Fibroblast of skin of scalp (primary cell): ENCODE data around the gene CNDP1.

Experiments
- DNase-seq: peaks from one replicate; pipeline ENCODE4 v3.0.0-alpha.2; 2013

Gene CNDP1

GRCh38 chr18:74587441-74587840 is 53.1 kb downstream of the CNDP1 start:
- DNase-seq: no peak

GRCh38 chr18:74589021-74589420 is 54.7 kb downstream of the CNDP1 start:
- no peak for DNase-seq

GRCh38 chr18:74589811-74590210 is 55.5 kb downstream of the CNDP1 start:
- no peak for DNase-seq

- no peak for DNase-seq
These were observed 56.4 kb downstream of the CNDP1 start for GRCh38 chr18:74590671-74591070.

- no peak for DNase-seq
These were observed 61.1 kb downstream of the CNDP1 start for GRCh38 chr18:74595431-74595830.

- DNase-seq: peak; percentile 75
These were observed 62.8 kb downstream of the CNDP1 start for GRCh38 chr18:74597034-74597661.

GRCh38 chr18:74597662-74598349 is 63.5 kb downstream of the CNDP1 start, which contains the start of gene ZNF407:
TSS of gene ZNF407 (plus strand) at chr18:74597870. CDS start at chr18:74631020, 33,150 bp downstream.
- DNase-seq: peak; percentile 93

- DNase-seq: peak; percentile 46
These were observed 64.2 kb downstream of the CNDP1 start for GRCh38 chr18:74598350-74599001.

GRCh38 chr18:74604361-74604760 is 70.1 kb downstream of the CNDP1 start:
- DNase-seq: no peak

- DNase-seq: peak; percentile 77
These were observed 70.5 kb downstream of the CNDP1 start for GRCh38 chr18:74604774-74605173.

GRCh38 chr18:74608681-74609080 is 74.4 kb downstream of the CNDP1 start:
- peak; percentile 18 for DNase-seq

- DNase-seq: peak; percentile 24
These were observed 75.2 kb downstream of the CNDP1 start for GRCh38 chr18:74609535-74609934.

GRCh38 chr18:74610051-74610615 is 75.8 kb downstream of the CNDP1 start:
- DNase-seq: no peak

GRCh38 chr18:74610860-74611259 is 76.6 kb downstream of the CNDP1 start:
- DNase-seq: no peak

- no peak for DNase-seq
These were observed 77.5 kb downstream of the CNDP1 start for GRCh38 chr18:74611765-74612164.

- no peak for DNase-seq
These were observed 79.1 kb downstream of the CNDP1 start for GRCh38 chr18:74613381-74613780.

GRCh38 chr18:74616494-74616893 is 82.2 kb downstream of the CNDP1 start:
- DNase-seq: no peak

GRCh38 chr18:74617486-74617885 is 83.2 kb downstream of the CNDP1 start:
- DNase-seq: no peak

GRCh38 chr18:74622072-74622471 is 87.8 kb downstream of the CNDP1 start:
- peak; percentile 5 for DNase-seq

GRCh38 chr18:74623047-74623816 is 88.9 kb downstream of the CNDP1 start:
- DNase-seq: peak; percentile 28

GRCh38 chr18:74624466-74624865 is 90.2 kb downstream of the CNDP1 start:
- DNase-seq: no peak

- peak; percentile 47 for DNase-seq
These were observed 90.9 kb downstream of the CNDP1 start for GRCh38 chr18:74625157-74625556.
